OCI-LY1 (cell line): ENCODE measurements around the gene ENDOU.

ENCODE experiments used
- CTCF ChIP-seq: fragments of 200-600 bp; sonication (generic), shearing (Covaris generic); IDR thresholded peaks from 2 replicates; pipeline ENCODE4 v1.5.1; 2017; ENCODE audit warnings: mild to moderate bottlenecking, antibody characterized with exemption, low read length, moderate library complexity, mixed read lengths
- EZH2 ChIP-seq: fragments of 200-600 bp; sonication (generic), shearing (Covaris generic); IDR thresholded peaks from 2 replicates; pipeline ENCODE4 v1.8.0; 2017; ENCODE audit warnings: borderline replicate concordance, mixed run types, mild to moderate bottlenecking, antibody characterized with exemption, low read length, moderate library complexity, mixed read lengths

DNA sequence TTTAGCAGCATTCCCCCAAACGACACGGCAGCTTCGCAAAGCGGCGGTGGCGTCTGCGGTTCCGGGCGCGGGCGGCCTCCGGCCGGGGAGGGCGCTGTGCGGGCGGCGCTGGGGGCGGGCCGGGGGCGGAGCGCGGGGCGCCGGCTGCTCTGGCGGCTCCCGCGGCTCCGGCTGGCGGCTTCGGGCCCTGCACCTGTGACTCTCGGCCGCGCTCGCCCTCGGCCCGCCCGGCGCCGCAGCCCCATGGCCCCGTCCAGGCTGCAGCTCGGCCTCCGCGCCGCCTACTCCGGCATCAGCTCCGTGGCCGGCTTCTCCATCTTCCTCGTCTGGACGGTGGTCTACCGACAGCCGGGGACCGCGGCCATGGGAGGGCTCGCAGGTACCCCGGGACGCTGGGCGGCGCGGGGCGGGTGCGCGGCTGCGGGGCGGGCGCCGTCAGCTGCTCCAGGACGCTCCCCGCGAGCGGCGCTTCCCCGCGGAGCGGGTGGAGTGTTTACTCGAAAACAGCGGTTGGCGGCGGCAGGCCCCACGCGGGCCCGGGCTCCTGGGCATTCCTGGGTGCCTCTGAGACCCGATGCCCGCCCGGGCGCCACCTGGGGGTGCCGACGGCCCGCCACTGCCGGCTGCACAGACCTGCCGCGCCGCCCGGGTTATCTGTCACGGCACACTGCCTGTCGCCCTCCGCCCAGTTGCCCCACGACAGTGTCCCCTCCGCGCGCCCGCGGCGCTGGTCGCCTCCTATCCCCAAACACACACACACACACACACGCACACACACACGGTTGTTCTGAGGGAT is 48.0 kb upstream of the ENDOU start, which contains the start of gene SLC48A1:
- TF ChIP-seq CTCF, result peak; percentile 26; the same call in 1 of the 2 replicates
- no peak for TF ChIP-seq EZH2
